Measurements from ENCODE around the gene CMC4.

- TF ChIP-seq CTCF (IDR thresholded peaks at IDR 0.05; ENCODE audit: poor library complexity) (no peak), EZH2phosphoT487 (IDR thresholded peaks at IDR 0.05; ENCODE audit: low read depth, severe bottlenecking, unreplicated experiment) (no peak), EZH2 (IDR thresholded peaks at IDR 0.05; ENCODE audit: borderline replicate concordance) (no peak)
These were observed 16.2 kb upstream of the CMC4 start for GRCh38 chrX:155086961-155087735.

All from hepatocyte (in vitro differentiated cells).